Measurements from ENCODE around the gene FAM83E.
"Not testable (repeated sequence)": the region's sequence is repeated elsewhere in the genome, so short reads cannot be mapped to it uniquely, and the experiment has no call there.

Gene FAM83E

DNA sequence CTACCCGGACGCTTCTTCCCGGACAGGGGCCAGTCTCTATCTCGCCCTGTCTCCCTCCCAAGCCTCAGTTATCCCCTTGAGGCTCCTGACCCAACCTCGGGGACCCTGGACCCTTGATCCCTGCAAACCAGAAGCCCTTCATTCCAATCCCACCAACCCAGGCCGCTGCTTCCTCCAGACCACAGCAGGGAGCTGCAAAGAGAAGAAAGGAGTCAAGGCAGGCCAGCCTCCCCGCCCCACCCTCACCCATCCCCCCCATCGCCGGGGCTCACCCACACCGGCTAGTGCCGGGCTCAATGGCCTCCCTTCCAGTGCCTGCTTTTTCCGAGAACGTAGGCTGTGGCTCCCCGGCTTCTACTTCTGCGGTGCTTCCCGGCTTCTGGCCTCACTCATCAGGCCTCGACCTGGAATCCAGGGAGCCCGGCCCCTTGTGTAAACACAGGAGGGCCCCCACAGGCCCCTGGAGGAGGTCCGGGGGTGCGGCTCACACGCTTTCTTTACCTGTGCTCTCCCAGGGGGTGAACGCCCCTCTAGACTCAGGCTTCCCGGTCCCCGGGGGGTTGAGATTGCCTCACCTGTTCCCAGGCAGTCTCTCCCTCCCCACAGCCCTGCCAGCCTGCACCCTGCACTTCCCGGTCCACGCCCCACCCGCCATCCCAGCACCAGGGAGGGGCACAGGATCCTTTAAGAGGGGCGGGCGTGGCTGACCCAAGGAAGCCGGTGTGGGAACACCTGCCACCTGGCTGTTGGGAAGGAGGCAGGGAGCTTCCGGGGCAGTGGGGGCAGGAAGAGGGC is at the start of gene FAM83E:
Gene FAM83E, minus strand, starts transcription at position 641 of the 795 bp plus-strand sequence. CDS start 1,704 bp downstream, outside the sequence.
- DNase-seq, result no peak

- DNase-seq, result no peak
Measured at GRCh38 chr19:48664476-48664875, 49.6 kb upstream of the FAM83E start.

DNA sequence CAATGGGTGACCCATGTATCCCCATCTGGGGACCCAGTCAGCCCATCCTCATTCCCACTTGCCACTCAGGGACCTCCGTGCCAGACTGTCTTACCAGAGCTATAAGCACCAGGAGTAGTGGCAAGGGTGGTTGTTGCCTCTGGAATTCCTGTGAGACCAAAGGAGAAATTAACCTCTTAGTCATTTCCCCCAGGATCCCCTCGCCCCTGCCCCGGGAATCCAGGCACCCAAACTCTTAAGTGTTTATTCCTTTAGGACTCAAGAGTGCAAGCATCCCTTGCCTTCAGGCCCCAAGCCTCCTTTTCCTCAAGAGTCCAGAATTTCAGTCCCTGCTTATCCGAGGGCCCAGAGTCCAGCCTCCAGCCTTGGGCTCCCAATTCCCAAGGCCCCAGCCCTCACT is 48.8 kb upstream of the FAM83E start:
- DNase-seq, result no peak

DNA sequence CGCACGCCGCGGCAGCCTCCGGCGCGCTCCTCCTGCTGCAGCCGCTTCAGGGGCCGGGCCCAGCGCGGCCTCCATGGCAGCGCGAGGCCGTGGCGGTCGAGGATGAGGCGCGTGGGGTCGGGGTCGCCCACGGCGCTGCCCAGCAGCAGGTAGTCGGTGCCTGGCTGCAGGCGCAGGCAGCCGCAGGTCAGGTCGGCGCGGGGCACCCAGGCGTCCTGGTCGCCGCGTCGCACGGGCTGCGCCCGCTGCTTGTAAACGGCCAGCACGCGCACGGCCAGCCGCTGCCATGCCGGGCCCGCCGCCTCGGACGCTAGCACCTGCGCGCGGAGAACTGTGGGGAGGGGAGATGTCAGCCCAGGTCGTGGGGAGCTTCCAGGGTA is 46.8 kb upstream of the FAM83E start:
- no peak for DNase-seq

DNA sequence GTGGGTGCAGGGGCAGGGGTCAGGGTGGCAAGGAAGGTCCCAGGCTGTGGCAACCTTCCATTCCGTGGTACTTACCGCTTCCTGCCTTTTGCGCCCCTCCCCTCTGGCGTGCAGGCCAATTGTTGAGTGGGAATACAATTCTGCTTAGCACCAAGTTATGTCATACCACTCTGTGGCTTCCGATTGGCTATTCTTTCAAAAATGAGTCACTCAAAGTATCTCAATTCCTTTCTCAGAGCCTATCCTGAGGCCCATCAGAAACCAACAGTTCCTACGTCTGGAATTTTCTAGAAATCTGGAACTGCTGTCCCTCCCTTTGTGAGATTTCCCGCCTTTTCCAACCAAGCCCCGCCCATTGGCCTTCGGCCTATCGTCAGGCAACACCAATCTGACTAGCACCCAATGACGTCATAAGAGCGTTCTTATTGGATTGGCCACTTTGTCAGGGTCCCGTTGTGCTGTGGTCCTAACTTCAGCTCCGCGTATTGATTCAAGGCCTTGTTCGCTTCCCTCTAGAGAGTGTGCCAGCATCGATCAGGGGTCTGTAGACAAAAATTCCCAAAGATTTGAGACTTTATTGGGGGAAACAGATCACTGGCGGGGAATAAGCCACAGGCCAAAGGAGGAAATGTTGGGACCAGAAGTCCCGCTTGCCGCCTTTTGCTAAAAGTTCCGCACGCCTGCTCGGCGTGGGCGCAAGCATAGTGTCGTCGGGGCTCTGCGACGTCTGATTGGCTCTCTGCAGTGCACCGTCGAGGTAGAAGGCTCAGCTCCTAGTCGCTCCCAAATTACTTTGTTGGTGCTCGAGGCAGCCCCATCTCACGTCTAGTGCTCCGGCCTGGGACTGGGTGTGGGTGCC is 46.2 kb upstream of the FAM83E start:
- peak; percentile 97 for DNase-seq

DNA sequence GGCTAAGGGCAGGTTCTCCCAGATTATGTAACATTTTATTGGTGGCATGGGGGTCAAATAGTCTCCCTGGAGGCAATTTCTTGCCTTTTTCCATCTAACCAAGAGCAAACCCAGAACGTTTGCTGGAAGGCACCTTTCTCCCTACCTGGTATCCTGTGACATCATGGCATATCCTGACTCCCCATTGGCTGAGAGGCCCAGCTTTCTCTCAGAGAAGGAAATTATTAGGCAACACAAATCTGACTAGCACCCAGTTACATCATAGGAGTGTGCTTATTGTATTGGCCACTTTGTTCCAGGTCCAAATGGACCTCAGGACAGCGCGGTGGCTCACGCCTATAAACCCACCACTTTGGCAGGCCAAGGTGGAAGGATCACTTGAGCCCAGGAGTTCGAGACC is 44.9 kb upstream of the FAM83E start:
- peak; percentile 23 for DNase-seq

DNA sequence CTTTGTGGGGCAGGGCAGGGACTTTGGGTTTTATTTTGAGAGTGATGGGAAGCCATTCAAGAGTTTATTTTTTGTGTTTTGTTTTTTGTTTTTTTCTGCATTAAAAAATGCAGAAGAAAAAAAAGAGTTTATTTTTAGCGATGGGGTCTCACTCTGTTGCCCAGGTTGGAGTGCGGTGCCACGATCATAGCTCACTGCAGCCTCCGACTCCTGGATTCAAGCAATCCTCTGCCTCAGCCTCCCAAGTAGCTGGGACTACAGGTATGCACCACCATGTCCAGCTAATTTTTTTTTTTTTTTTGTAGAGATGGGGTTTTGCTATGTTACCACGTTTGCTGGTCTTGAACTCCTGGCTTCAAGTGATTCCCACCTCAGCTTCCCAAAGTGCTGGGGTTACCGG is 43.6 kb upstream of the FAM83E start:
- DNase-seq, result no peak

DNA sequence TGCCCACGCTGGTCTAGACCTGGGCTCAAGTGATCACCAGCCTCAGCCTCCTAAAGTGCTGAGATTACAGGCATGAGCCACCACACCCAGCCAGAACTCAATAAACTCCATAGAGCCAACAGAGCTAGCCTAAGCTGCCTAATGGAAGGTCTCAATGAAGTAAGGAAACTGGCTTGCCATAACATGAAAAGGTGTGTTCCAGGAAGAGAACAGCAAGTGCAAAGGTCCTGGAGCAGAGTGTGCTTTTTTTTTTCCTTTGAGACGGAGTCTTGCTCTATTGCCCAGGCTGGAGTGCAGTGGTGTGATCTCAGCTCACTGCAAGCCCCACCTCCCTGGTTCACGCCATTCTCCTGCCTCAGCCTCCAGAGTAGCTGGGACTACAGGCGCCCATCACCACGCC is 43.0 kb upstream of the FAM83E start:
- not testable (repeated sequence) for DNase-seq

DNA sequence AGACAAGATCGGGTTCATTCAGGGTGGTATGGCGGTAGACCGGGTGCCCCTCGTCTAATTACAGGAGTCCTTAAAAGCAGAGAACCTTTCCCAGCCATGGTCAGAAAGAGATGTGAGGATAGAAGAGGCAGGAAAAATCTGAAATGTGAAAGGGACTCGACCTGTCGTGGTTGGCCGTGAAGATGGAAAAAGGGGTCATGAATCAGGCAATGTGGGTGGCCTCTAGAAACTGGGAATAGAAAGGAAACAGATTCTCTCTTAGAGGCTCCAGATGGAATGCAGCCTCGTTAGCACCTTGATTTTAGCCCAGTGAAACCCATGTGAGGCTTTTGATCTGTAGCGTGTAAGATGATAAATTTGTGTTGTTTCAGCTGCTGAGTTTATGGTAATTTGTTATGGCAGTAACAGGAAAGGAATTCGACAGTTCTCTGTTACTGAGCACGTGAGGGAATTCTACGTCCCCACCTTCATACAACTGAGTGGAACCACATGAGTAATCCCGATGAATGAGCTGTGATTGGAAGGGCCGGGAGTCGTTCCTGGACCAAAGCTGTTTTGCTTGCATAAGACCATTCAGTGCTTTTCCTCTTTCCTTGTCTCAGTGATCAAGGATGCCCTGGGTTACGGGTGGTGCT is 42.1 kb upstream of the FAM83E start:
- DNase-seq, result no peak

GRCh38 chr19:48654299-48655059 is 39.6 kb upstream of the FAM83E start:
- DNase-seq, result peak; percentile 57

DNA sequence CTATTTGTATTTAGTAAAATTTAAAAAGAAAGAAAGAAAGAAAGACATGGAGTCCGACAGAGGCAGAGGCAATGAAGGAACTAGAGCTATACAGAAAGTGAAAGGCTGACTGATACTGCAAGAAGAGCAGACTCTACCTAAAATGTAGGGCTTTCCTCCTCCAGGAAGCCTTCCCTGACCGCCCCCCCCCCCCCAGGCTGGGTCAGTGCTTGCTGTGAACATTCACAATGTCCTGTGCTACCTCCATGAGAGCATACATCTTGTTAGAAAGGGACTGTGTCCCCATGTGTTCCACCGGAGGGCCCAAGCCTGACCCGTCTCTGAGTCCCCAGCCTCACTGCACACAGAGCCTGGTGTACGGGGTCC is 36.8 kb upstream of the FAM83E start:
- DNase-seq, result no peak

- DNase-seq, result no peak
Measured at GRCh38 chr19:48650974-48651682, 36.3 kb upstream of the FAM83E start.

GRCh38 chr19:48648134-48648533 is 33.3 kb upstream of the FAM83E start:
- peak; percentile 41 for DNase-seq

DNA sequence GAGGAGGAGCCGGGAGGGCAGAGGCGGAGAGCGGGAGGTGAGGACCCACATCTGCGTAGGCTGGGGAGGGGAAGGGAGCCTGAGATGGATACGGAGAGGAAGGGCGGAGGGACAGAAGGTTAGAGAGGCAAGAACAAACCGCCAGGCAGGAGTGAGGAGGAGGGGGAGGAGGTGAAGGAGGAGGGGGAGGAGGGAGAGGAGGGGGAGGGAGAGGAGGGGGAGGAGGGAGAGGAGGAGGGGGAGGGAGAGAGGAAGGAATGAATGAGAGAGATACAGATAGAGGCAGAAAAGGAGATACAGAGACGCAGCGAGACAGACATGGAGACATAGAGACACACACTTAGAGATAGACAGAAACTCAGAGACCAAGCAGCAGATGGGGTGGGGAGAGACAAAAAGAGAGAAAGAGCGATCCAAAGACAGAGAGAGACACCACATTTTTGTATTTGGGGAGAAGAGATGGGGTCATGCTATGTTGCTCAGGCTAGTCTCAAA is 31.9 kb upstream of the FAM83E start:
- DNase-seq, result no peak

DNA sequence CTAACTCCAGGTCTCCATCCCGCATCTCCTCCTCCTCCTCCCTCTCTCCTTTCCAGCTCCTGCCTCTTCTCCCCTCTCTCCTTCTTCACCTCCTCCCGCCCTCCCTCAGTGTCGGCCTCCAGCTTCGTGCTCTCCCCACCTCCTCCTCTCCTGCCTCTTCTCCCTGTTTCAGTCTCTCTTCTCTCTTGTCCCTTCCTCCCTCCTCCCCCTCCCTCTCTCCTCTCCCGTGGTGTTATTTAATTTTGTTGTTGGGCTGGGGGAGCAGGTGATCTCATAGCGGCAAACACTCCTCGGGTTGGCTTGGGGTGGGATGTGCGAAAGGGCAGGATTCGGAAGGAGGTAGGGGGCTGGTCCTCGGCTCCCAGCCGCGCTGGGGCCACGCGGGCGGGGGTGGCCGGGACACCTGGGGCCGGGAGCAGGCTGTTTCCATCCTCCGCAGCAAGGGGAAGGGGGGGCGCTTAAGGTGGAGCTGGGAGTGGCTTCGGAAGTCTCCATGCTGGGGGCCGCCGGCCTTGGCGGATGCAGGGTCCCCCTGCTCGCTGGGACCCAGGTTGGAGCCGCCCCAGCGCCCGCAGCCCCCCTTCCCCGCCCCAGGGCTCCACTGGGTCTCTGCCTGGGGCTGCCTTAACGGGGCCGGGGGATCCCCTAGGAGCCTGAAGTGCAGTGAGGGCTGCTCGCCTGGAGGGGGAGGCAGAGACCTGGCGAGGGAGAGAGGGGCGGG is 31.3 kb upstream of the FAM83E start, which contains the start of gene CA11:
Gene CA11, minus strand, starts transcription at position 187 of the 721 bp plus-strand sequence. CDS start 555 bp downstream, outside the sequence.
- peak; percentile 84 for DNase-seq

- DNase-seq, result no peak
Measured at GRCh38 chr19:48645620-48646000, 30.7 kb upstream of the FAM83E start.

GRCh38 chr19:48644839-48645619 is 30.2 kb upstream of the FAM83E start:
- peak; percentile 86 for DNase-seq

- DNase-seq, result no peak
Measured at GRCh38 chr19:48644355-48644754, 29.5 kb upstream of the FAM83E start.

DNA sequence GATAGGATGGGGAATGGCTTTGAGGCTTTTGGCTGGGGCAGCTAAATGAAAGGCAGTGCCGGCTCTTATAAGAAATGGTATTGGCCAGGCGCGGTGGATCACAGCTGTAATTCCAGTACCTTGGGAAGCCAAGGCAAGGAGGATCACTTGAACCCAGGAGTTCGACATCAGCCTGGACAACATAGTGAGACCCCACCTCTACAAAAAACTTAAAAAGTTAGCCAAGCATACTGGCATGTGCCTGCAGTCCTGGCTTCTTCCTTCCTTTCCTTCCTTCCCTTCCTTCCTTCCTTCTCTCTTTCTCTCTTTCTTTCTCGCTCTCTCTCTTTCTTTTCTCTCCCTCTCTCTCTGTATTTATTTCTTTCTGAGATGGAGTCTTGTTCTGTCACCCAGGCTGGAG is 28.0 kb upstream of the FAM83E start:
- no peak for DNase-seq

- no peak for DNase-seq
Measured at GRCh38 chr19:48641850-48642249, 27.0 kb upstream of the FAM83E start.
